DND-41 (cell line): ENCODE data around the gene KMT2B.

Experiments
- CTCF ChIP-seq: IDR thresholded peaks from 2 replicates; pipeline ENCODE4 v1.5.1; 2012; ENCODE audit warnings: borderline replicate concordance, low read length, moderate library complexity, mild to moderate bottlenecking; ENCODE audit not compliant: poor library complexity, severe bottlenecking; ENCODE audit errors: extremely low read depth
- EZH2 ChIP-seq: IDR thresholded peaks from 3 replicates; pipeline ENCODE4 v1.6.1; 2012; ENCODE audit warnings: borderline replicate concordance, low read depth, mild to moderate bottlenecking, moderate library complexity, low read length, inconsistent platforms; ENCODE audit not compliant: severe bottlenecking

- TF ChIP-seq CTCF: no peak
- TF ChIP-seq EZH2: no peak
Observed at GRCh38 chr19:35743640-35744429, 26.0 kb downstream of the KMT2B start.
